ENCODE results near the gene NLRP12.

Gene NLRP12

DNA sequence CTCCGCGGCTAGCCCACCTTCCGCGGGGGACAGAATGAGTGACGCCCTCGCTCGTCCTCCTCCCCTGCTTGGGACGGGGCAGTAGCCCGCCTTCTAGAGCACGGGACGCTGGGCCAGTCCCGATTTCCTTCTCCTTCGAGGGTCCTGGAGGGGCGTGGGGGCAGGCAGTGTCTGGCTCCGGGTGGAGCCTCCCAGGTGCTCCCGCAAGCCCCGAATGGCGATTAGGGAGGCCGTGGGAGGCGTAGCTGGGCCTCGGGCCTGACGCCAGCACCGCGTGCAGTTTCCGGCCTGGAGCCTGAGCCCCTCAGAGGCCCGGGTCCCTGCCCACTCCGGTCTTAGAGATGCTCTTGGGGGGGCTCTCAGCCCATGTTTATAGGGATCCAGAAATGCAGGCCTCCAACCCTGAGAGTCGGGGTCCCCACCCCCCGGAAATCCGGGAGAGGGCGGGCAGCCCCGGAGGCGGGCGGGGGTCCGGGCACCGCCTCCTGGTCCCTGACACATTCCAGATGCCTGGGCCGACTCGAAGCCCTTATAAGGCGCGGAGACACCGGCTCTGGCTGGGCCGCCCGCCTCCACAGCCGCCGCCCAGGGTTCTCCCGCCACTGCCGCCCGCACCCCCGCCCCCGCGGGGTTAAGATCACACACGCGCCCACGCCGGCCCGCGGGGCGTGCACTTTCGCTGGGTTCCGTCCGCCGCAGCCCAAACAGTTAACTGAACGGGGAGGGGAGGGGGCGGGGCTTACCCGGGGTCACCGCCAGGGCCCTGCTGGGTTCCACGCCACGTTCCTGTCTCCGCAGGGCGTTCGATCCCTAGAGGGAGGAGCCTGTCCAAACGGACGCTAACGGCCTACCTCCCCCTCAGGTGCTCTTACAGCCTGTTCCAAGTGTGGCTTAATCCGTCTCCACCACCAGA, 45.0 kb upstream of the NLRP12 start:
- Histone ChIP-seq H4K20me1 (ENCODE audit: control insufficient read depth, insufficient read depth, low read depth, low read length) (no peaks in the 10 kb centered on the region), H3K4me3 (ENCODE audit: low read length) (peak overlapping the region; percentile 73), H3K9me2 (replicated peaks; ENCODE audit: control insufficient read depth, low read length) (no peaks in the 10 kb centered on the region), H3K4me2 (ENCODE audit: low read length) (peak overlapping the region; percentile 80), H3K27me3 (ENCODE audit: control insufficient read depth, low read length) (peaks cover 17% of the 10 kb centered on the region), H3K27ac (ENCODE audit: low read depth, low read length) (no peak overlapping the region), H3K36me3 (ENCODE audit: control insufficient read depth, low read length) (no peaks in the 10 kb centered on the region), H3K79me2 (ENCODE audit: control insufficient read depth, low read length) (no peaks in the 10 kb centered on the region), H3K9me3 (ENCODE audit: control insufficient read depth, insufficient read depth, low read length) (no peaks in the 10 kb centered on the region), H3K4me1 (ENCODE audit: control insufficient read depth, low read length) (peaks cover 35% of the 10 kb centered on the region), H3F3A (ENCODE audit: control insufficient read depth, insufficient read depth) (no peaks in the 10 kb centered on the region)
- TF ChIP-seq, protein P1, sequence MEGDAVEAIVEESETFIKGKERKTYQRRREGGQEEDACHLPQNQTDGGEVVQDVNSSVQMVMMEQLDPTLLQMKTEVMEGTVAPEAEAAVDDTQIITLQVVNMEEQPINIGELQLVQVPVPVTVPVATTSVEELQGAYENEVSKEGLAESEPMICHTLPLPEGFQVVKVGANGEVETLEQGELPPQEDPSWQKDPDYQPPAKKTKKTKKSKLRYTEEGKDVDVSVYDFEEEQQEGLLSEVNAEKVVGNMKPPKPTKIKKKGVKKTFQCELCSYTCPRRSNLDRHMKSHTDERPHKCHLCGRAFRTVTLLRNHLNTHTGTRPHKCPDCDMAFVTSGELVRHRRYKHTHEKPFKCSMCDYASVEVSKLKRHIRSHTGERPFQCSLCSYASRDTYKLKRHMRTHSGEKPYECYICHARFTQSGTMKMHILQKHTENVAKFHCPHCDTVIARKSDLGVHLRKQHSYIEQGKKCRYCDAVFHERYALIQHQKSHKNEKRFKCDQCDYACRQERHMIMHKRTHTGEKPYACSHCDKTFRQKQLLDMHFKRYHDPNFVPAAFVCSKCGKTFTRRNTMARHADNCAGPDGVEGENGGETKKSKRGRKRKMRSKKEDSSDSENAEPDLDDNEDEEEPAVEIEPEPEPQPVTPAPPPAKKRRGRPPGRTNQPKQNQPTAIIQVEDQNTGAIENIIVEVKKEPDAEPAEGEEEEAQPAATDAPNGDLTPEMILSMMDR (IDR thresholded peaks at IDR 0.05; ENCODE audit: low read depth, low read length, poor library complexity, severe bottlenecking) = no peak
- TF ChIP-seq EZH2phosphoT487 (IDR thresholded peaks at IDR 0.05; ENCODE audit: borderline replicate concordance, low read length) = no peak

DNA sequence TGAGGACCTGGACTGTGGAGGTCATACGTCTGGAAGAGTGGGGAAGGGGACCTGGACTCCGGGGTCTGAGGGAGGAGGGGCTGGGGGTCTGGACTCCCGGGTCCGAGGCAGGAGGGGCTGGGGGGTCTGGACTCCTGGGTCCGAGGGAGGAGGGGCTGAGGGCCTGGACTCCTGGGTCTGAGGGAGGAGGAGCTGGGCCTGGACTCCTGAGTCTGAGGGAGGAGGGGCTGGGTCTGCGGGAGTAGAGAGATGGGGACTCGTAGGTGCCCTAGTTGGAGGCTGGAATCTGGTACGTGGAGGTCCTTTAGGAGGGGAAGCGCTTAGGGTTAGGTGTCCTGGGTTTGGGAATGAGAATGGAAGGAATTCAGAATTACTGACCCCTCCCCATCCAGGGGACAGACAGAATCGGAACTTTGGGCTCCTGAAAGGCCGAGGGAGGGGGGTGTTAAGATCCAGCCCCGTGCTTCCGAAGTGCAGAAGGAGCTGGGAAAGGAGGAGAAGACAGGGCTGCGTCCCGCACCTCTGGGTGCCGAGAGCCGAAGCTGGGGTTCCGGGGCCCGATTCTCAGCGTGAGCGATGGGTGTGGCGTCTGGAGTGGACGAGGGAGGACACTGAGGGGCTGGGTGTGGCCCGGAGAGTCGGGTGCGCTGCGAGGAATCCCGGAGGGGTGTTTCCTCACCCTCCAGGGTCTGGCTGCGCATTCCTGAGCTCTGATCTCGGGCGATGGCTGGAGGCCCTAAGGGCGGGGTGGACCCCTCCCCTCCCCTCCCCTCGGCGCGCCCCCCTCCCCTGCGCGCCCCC, 44.2 kb upstream of the NLRP12 start:
- peak overlapping the region; percentile 73 for H3K4me3 ChIP-seq (ENCODE audit: low read length)
- H4K20me1 ChIP-seq (ENCODE audit: control insufficient read depth, insufficient read depth, low read depth, low read length) = no peaks in the 10 kb centered on the region
- H3K4me1 ChIP-seq (ENCODE audit: control insufficient read depth, low read length) = peaks cover 34% of the 10 kb centered on the region
- peaks cover 17% of the 10 kb centered on the region for H3K27me3 ChIP-seq (ENCODE audit: control insufficient read depth, low read length)
- no peaks in the 10 kb centered on the region for H3K9me2 ChIP-seq (replicated peaks; ENCODE audit: control insufficient read depth, low read length)
- no peaks in the 10 kb centered on the region for H3F3A ChIP-seq (ENCODE audit: control insufficient read depth, insufficient read depth)
- H3K4me2 ChIP-seq (ENCODE audit: low read length) = peak overlapping the region; percentile 80
- H3K79me2 ChIP-seq (ENCODE audit: control insufficient read depth, low read length) = no peaks in the 10 kb centered on the region
- no peak overlapping the region for H3K27ac ChIP-seq (ENCODE audit: low read depth, low read length)
- H3K9me3 ChIP-seq (ENCODE audit: control insufficient read depth, insufficient read depth, low read length) = no peaks in the 10 kb centered on the region
- TF ChIP-seq, protein P1 (IDR thresholded peaks at IDR 0.05; ENCODE audit: low read depth, low read length, poor library complexity, severe bottlenecking) = no peak
- TF ChIP-seq EZH2phosphoT487 (IDR thresholded peaks at IDR 0.05; ENCODE audit: borderline replicate concordance, low read length) = no peak
- H3K36me3 ChIP-seq (ENCODE audit: control insufficient read depth, low read length) = no peaks in the 10 kb centered on the region

DNA sequence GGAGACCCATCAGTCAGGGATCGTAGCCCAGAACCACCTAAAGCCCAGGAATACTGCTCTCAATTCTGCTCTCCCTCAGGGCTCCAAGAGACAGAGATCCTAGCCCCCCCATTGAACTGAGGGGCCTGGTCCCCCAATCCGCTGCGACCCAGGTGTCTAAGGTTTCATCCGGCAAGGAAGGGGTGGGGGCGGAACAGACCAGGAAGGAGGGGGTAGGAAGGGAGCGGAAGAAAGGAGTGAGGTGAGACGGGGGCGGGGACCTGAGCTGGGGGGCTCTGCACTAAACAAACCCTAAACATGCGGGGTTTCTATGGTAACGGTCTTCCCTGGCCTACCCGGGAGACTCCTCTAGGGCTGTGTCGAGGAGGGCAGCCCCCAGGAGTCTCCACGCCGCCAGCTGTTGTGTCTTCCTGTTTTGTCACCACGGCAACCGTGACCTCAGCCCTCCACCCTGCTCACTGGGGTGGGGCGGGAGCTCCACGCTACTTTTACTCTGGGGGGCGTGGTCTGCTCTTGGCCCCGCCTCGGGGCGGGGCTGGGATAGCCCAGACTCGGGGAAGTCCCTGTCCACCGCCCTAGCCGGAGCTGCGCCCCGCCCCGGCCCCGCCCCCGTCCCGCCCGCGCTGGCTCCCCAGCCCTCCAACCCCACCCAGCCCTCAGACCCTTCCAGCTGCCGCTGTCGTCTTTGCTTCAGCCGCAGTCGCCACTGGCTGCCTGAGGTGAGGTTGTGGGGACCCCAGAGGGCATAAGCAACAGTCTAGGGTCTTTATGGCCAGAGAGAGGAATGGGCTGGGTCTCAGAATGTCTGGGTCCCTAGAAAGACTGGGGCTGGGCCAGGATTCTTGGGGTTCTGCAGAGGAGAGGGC, 43.3 kb upstream of the NLRP12 start, which contains the start of gene MYADM:
Gene MYADM (plus strand): TSS at position 659 of the 866 bp plus-strand sequence. CDS start 5,647 bp downstream, outside the sequence.
- H3K9me2 ChIP-seq (replicated peaks; ENCODE audit: control insufficient read depth, low read length) = no peaks in the 10 kb centered on the region
- H3K27ac ChIP-seq (ENCODE audit: low read depth, low read length) = no peak within 1 kb of the TSS
- H4K20me1 ChIP-seq (ENCODE audit: control insufficient read depth, insufficient read depth, low read depth, low read length) = no peaks in the 10 kb centered on the region
- H3K36me3 ChIP-seq (ENCODE audit: control insufficient read depth, low read length) = no peaks in the 10 kb centered on the region
- peaks cover 34% of the 10 kb centered on the region for H3K4me1 ChIP-seq (ENCODE audit: control insufficient read depth, low read length)
- peak within 1 kb of the TSS; percentile 80 for H3K4me2 ChIP-seq (ENCODE audit: low read length)
- H3K9me3 ChIP-seq (ENCODE audit: control insufficient read depth, insufficient read depth, low read length) = no peaks in the 10 kb centered on the region
- H3F3A ChIP-seq (ENCODE audit: control insufficient read depth, insufficient read depth) = no peaks in the 10 kb centered on the region
- H3K4me3 ChIP-seq (ENCODE audit: low read length) = peak within 1 kb of the TSS; percentile 73
- TF ChIP-seq, protein P1 (IDR thresholded peaks at IDR 0.05; ENCODE audit: low read depth, low read length, poor library complexity, severe bottlenecking) = no peak
- no peak for TF ChIP-seq EZH2phosphoT487 (IDR thresholded peaks at IDR 0.05; ENCODE audit: borderline replicate concordance, low read length)
- H3K79me2 ChIP-seq (ENCODE audit: control insufficient read depth, low read length) = no peaks in the 10 kb centered on the region
- peaks cover 17% of the 10 kb centered on the region for H3K27me3 ChIP-seq (ENCODE audit: control insufficient read depth, low read length)

Measured in DOHH2 (cell line).